Right ventricle myocardium superior (tissue), 1 donor: ENCODE data around the gene ARL13A. TPM values are rescaled to one million over a fixed set of nuclear protein-coding genes. Genes with fewer than 3 reads are reported as not detected.
"Not testable (repeated sequence)": the region's sequence is repeated elsewhere in the genome, so short reads cannot be mapped to it uniquely, and the experiment has no call there.

Source experiments
- ATAC-seq: fragments of 200-7000 bp; cut with Tn5 transposase; one replicate; pipeline ENCODE4 v1.9.1; 2020; ENCODE audit warnings: mild to moderate bottlenecking; ENCODE audit not compliant: poor library complexity
- DNase-seq: peaks from one replicate; pipeline ENCODE4 v3.0.0-alpha.2; 2020
- intact Hi-C: fragments of 100-400 bp; cut with DNase I; formaldehyde crosslinking; loops from one replicate; pipeline ENCODE4 v1.11.2; 2022
- total RNA-seq: library from RNA; stranded (reverse); fragmentation: NEBNext Ultra II Directional; extraction: Animal tissue kit (Norgen Biotek cat#: 25700); gene quantifications from one replicate; pipeline ENCODE4 v1.2.1, GENCODE V29; 2021
- donor health status: DM: no; HTN: yes; CAD: no; lungs with severe emphysema.

The ARL13A gene
- total RNA-seq, 1 donor from 2014 or later: not detected

DNA sequence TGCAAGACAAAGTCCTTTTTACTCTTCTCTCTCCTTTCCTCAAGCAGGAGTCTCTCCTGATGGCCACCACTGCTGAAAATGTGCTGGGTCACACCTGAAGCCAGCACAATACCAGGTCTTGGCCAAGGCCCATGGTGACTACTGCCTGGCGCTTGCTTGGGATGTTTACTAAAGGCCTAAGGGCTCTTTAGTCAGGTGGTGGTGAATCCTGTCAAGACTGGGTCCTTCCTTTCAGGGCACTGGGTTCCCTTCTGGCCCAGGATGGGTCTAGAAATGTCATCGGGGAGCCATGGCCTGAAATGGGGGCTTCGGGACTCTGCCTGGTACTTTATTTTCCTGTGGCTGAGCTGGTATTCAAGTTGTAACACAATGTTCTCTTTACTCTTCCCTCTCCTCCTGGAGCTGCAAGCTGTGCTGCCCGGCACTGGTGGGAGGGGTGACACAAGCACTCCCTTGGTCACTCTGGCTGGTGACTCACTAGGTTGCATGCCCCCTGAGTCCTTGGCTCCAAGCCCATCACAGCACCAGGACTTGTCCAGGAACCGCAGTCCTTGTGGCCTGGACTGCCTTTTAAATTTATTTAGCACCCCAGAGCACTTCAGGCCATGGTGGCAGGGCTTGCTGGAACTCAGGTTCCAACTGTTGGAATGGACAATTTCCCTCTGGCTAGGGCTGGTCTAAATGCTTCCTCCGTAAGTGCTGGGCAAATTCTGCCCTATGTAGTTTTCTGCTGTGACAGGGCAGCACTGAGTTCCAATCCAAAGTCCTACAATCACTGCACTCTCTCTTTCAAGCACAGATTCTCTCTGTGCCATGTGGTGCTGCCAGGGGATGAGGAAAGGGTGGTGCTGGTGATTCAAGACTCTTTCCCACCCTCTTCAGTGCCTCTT is 11.3 kb downstream of the ARL13A start:
- DNase-seq (no peak), ATAC-seq (no peak)
- intact Hi-C loops: no loop called here

DNA sequence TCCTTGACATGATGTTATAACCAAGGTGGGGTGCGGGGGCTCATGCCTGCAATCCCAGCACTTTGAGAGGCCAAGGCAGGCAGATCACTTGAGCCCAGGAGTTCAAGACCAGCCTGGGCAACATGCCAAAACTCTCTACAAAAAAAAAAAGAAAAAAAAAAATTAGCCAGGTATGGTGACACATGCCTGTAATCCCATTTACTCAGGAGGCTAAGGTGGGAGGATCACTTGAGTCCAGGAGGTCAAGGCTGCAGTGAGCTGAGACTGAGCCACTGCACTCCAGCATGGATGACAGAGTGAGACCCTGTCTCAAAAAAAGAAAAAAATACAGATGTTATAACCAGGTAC is 12.0 kb downstream of the ARL13A start:
- intact Hi-C loops, ATAC-seq, DNase-seq: not testable (repeated sequence)

DNA sequence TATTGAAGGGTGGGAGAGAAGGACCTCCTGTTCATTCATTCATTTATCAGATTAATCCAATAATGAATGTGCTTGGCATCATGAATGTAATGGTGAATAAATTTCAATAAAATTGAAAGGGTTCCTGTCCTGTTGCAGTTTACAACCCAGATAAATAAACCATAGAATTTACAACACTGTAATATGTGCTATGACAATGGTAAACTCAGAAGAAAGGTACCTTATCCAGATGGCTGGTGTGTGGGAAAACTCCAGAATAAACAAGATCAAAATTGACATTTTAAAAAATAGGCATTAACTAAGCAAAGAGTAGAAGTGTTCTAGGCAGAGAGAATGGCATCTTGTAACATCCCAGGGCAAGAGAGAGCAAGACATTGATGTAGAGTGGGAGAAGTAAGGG is 15.3 kb downstream of the ARL13A start:
- no peak for DNase-seq
- intact Hi-C loops: no loop called here
- ATAC-seq: no peak

DNA sequence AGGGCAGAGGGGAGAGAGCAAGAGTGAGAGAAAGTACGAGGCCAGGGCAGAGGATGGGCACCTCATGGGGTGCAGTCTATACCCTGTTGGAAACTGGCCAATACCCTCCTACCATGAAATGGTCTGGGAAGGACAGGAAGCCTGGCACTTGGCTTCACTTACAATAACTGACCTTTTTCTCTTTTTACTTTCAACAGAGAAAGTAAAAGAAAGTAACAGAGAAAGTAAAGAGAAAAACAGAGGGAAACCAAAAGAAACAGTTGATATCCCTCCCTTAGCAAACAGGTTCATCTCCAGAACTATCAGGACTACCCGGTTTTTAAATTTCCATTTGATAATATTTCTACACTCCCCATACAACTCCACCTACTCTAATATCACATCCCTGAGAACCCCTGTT is 20.6 kb downstream of the ARL13A start:
- DNase-seq: no peak
- intact Hi-C loops: no loop called here
- ATAC-seq: no peak

DNA sequence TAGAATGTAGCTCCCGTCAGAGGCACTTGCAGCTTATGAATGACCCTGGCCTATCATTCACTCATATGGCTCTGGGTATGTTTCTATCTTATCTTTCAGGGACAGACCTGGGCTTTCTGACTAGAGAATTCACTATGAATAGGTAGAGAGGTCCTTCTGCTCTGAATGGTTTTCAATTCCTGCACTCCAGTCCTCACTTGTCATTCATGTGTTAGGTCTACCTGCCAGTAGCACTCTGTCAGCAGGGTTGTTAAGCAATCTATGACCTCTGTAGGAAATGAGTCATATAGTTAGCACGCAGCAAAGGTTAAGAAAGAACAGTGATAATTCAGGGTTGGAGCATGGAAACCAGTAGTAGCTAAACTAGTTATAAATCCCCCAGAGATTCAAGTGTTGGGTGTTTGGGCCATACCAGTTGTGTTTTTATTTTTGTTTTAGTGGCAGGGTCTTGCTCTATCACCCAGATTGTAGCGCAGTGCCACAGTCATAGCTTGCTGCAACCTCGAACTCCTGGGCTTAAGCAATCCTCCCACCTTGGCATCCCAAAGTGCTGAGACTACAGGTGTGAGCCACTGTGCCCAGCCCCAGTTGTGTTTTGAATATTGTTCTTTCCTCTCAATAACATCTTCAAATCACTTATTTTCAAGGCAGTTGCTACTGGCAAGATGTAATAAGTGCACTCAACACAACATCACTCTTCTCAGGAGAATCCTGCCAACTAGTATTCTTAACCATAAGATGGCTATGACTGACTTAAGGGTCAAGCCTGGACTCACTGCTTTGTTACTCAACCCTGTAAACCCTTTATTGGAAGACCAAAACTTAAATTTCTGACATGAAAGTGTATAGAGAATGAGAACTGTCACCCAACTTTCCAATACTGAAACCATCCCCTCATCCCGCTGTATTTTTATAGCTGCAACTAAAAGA is 25.1 kb downstream of the ARL13A start:
- peak; percentile 41 for ATAC-seq
- no peak for DNase-seq
- intact Hi-C loops: no loop called here

DNA sequence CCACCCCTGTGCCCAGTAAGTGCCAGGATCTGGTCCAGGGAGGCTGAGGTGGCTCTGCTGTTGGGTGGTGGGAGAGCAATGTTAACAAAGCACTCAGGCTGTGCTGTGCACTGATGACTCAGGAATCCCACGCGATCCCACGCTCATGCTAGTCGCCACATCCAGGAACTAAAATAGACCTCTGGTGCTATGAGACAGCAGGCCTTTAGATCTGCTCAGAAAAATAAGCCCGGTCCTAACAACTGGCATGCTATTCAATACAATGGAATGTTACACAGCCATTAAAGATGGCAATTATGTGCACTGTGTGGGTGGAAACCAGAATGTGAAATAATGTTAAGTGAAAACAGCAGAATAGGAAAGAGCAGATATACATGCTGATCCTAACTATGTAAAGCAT is 26.0 kb downstream of the ARL13A start:
- no peak for DNase-seq
- intact Hi-C loops: no loop called here
- ATAC-seq: no peak

DNA sequence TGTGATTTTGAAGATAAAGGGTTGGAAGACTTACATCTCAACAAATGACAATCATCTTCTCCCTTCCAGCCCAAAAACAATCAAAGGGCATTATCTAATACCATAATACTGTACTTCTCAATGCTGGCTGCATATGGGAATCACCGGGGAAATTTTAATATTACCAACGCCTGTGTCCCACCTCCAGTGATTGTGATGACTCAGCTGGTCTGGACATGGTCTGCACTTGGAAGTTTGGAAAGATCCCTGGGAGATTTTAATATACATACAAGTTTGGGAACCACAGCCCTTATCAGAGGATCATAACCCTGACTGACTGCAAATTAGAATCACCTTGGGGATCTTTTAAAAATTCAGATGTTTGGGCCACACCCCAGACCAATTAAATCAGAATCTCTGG is 29.9 kb downstream of the ARL13A start:
- no peak for ATAC-seq
- intact Hi-C loops: no loop called here
- no peak for DNase-seq

DNA sequence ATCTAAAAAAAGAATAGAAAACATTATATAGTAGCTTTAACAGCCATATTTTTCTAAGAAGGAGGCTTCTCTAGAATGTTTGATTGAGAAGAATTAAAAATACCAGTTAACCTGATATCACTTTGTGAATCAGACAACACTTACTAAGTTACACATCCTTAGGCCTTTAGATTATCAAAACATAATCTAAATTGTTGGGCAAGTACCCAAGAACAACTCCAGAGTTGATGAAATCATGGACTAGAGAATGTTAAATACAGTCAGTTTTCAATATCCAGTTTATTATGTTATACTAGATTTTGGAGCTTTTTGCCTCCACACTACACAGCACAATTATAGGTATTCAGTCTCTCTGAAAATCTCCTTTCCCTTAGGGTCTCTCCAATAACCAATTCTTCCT is 39.6 kb downstream of the ARL13A start:
- ATAC-seq: no peak

DNA sequence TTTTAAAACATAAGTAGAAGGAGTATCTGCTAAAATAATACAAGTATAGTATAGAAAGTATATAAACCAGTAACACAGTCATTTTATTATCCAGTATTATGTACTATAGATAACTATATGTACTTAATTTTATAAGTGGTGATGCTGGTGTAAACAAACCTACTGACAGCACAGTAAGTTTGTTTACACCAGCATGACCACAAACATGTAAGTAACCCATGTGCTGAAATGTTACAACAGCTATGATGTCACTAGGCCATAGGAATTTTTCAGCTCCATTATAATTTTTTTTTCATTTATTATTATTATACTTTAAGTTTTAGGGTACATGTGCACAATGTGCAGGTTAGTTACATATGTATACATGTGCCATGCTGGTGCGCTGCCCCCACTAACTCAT is 42.5 kb downstream of the ARL13A start:
- DNase-seq, ATAC-seq, intact Hi-C loops: not testable (repeated sequence)

More for the DNA sequence above, 39.6 kb downstream of the ARL13A start:
- intact Hi-C loops: no loop called here
- no peak for DNase-seq

DNA sequence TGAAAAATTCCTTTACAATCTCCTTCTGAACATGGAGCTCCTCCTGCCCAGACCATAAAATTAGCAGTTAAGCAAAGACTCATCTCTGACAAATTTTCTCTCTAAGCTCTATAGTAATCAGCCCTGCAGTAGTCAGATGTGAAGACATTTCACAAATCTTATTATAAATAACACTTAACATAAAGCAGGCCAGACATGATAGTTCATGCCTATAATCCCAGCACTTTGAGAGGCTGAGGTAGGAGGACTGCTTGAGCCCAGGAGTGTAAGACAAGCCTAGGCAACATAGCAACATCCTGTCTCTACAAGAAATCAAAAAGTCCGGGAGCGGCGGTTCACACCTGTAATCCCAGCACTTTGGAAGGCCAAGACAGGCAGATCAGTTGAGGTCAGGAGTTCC is 52.5 kb downstream of the ARL13A start:
- ATAC-seq (no peak), DNase-seq (no peak)
- intact Hi-C loops: no loop called here

DNA sequence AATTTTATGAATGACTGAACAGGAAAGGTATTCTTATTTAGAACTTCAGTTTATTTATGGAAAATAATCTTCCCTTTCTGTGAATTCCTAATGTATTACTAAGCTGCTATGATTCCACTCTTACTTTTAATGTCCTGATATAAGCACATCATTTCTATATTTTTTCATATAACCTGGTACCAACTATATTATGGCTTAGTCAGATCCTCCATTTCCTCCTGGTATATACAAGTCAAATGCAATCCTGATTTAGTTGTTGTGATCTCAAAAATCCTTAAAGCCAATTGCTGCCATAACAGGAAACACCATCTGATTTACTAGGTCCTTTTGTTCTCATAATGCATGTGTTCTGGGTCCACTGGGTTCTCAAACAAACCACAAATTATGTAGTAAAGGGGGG is 55.6 kb downstream of the ARL13A start:
- ATAC-seq (no peak), DNase-seq (no peak)
- intact Hi-C loops: no loop called here

DNA sequence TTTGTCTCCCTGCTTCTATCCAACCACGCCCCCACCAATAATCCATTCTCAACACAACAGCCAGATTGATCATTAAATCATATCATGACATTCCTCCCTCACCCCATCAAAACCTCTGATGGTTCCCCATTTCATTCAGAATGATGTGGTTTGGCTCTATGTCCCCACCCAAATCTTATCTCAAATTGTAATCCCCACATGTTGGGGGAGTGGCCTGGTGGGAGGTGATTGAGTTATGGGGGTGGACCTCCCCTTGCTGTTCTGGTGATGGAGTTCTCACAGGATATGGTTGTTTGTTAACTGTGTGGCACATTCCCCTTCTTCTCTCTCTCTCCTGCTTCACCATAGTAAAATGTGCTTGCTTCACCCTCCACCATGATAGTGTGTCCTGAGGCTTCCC is 59.1 kb downstream of the ARL13A start:
- ATAC-seq: no peak
- intact Hi-C loops: no loop called here
- DNase-seq: no peak

DNA sequence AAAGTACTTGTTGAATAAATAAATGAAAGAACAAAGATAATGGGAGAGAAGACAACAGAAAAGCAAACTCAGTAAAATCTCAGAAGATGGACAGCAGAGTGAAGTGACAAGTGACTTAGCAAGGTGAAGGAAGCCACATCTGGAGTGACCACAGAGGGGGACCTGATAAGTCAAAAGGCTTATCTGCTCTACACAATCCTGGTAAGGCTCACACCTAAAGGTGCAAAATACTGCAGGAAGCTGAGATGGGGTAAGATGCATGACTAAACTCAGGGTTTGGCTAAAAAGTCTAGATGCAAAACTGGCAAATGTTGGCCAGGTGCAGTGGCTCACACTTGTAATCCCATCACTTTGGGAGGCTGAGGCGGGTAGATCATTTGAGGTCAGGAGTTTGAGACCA is 60.2 kb downstream of the ARL13A start:
- ATAC-seq: no peak
- intact Hi-C loops: no loop called here
- DNase-seq: no peak

DNA sequence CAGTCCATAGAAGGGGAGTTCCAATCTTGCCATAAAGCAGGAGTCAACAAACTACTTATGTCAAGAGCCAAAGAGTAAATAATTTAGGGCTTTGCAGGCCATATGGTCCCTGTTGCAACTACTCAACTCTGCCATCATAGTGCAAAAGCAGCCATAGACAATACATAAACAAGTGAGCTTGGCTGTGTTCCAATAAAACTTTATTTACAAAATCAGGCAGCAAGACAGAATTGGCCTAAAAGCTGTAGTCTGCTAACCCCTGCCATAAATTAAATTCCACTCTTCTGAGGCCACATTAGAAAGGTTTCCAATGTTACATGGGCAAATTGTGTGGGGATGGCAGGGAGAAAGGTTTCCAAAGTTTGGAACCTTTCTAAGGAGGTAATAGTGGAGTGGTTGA is 67.7 kb downstream of the ARL13A start:
- intact Hi-C loops: no loop called here
- ATAC-seq (no peak), DNase-seq (no peak)

DNA sequence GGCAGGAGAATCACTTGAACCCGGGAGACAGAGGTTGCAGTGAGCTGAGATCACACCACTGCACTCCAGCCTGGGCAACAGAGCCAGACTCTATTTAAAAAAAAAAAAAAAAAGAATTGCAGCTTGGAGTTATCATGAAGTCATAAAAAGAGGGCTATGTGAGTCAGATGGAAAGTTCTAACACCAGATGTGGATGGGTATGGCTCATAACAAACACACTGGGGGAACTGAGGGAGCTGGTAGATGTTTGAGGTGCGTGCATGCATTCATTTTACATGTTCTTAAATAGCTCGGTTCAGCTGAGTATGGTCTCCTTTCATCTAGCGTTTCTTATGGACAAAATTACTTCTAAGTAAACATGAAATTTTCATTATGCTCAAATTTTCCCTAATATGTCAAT is 70.7 kb downstream of the ARL13A start:
- DNase-seq (no peak), ATAC-seq (no peak)
- intact Hi-C loops: no loop called here

Other genes starting within 250 kb of the ARL13A start
- 3.7 TPM for gene SYTL4, start 237.6 kb upstream of the ARL13A start, total RNA-seq
- gene CSTF2, start 149.3 kb upstream of the ARL13A start, total RNA-seq: 6.1 TPM
- gene NOX1, start 95.3 kb upstream of the ARL13A start, total RNA-seq: not detected
- gene XKRX, start 40.8 kb upstream of the ARL13A start, total RNA-seq: not detected
- gene TRMT2B, start 82.4 kb downstream of the ARL13A start, total RNA-seq: 17.0 TPM
- gene TMEM35A, start 109.2 kb downstream of the ARL13A start, total RNA-seq: 0.30 TPM
- gene CENPI, start 128.5 kb downstream of the ARL13A start, total RNA-seq: 0.51 TPM